Measurements from ENCODE around the gene TOGARAM2.
A peak's percentile ranks its signal among the peaks of the same experiment; 100 is the strongest.
"Not testable (repeated sequence)": the region's sequence is repeated elsewhere in the genome, so short reads cannot be mapped to it uniquely, and the experiment has no call there.

Gene TOGARAM2

GRCh38 chr2:29075894-29076705 is 95.0 kb downstream of the TOGARAM2 start:
- peak; percentile 74 for DNase-seq

DNA sequence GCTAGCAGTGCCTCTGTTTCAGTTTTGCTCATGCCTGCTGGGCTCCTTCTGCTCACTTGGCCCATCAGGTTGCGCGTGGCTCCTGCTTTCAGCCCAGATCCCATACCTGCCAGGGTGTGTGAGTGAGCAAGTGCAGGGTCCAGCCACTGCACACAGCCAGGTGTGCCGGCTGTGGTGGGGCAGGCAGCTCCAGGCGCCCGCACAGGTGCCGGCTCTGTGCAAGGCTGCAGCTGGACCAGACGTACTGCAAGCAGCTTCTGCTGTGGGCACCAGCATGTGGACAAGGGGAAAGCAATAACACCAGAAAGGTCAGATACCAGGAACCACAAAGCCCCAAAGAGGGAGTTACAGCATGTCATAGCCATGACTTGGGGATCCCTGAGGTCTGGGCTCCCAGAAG is 98.8 kb downstream of the TOGARAM2 start:
- DNase-seq, result no peak

DNA sequence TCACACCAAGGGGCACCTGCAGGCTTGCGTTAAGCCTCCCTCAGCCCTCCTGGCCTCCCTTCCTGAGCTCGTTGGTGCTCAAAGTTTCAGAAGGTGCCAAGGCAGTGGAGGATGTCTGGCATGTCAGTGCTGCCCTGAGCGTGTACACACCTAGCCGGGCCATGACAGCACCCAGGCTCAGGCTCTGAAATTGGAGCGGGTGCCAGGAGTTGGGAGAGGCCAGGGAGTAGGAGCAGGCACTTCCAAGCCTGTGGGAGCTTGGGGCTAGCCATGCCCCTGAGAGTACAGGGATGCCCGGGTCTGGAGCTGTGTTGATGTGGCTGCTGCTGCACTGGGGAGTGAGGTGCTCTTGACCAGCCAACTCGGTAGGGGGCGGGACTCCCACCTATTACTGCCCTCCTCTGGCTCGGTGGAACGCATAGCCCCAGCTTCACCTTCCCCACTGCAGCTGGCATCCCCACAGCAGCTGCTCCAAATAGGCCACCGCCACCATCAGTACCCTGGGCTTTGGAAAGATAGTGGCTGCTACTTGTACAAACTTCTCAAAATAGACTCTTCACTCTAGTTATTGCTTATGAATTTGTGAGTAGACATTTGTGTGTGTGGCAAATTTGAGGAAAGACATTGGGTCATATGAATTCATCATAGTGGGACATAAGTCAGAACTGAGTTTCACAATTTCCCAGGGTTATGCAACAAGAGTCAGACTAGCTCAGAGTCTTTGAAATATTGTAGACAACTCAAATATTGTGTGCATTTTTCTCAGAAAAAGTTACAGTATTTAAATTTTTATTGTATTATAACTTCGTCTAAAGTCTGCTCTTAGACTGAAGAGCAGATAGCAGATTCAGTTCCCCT is 100.0 kb downstream of the TOGARAM2 start:
- DNase-seq, result no peak

DNA sequence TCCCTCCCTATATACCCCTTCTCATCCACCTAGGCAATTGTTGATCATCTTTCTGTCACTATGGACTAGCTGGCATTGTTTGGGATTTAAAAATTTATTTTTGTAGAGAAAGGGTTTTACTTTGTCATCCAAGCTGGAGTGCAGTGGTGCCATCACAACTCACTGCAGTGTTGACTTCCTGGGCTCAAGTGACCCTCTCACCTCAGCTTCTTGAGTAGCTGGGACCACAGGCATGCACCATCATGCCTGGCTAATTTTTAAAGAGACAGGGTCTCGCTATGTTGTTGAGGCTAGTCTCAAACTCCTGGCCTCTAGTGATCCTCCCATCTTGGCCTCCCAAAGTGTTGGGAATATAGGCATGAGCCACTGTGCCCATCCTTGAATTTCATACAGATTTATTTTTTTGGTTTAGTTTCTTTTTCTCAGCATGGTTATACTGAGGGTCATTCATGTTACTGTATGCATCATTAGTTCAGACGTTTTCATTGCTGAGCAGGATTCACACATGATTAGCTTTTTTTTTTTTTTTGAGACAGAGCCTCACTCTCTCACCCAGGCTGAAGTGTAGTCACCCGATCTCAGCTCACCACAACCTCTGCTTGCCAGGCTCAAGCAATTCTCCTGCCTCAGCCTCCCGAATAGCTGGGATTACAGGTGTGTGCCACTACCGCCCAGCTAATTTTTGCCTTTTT is 101.9 kb downstream of the TOGARAM2 start:
- DNase-seq, result no peak

DNA sequence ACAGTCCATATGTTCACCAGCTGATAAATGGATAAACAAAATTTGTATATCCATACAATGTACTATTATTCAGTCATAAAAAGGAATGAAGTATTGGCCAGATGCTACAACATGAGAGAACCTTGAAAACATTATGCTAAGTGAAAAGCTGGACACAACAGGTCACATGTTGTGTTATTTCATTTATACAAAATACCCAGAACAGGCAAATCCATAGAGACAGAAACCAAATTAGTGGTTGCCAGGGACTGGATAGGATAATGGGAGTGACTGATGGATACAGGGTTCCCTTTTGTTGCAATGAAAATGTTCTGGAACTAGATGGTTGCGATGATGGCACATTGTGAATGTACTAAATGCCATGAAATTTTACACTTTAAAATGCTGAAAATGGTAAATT is 103.5 kb downstream of the TOGARAM2 start:
- no peak for DNase-seq

DNA sequence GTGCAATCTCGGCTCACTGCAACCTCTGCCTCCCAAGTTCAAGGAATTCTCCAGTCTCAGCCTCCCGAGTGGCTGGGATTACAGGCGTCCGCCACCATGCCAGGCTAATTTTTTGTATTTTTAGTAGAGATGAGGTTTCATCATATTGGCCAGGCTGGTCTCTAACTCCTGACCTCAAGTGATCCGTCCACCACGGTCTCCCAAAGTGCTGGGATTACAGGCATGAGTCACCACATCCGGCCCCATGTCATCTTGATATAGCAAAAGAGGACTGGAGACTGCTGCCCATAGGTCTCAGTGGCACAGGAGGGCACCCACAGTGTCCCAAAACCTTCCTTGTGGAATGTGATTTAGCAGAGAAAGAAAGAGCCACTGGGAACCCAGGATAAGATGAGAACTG is 109.2 kb downstream of the TOGARAM2 start:
- DNase-seq, result not testable (repeated sequence)

GRCh38 chr2:29096969-29097368 is 115.9 kb downstream of the TOGARAM2 start:
- DNase-seq, result no peak

GRCh38 chr2:29097569-29097968 is 116.5 kb downstream of the TOGARAM2 start:
- DNase-seq, result no peak

DNA sequence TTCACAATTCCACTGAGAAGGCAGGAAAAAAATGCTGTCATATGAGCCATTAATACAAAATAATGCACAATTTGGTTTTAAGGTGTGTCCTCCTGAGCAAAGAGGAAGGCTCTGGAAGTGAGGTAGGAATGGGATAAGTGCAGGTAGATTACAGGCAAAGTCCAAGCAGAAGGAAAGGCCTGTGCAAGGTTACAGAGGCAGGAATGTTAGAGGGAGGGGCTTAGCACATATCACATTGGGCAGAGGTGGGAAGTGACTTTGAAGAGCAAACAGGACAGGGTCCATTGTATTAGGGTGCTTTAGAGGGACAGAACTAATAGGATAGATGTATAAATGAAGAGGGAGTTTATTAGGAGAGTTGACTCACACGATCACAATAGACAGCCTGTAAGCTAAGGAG is 119.5 kb downstream of the TOGARAM2 start:
- no peak for DNase-seq
